ENCODE data around the gene CLTB. TPM values are rescaled to one million over a fixed set of nuclear protein-coding genes. Genes with fewer than 3 reads are reported as not detected.

CLTB gene
- total and polyA plus RNA-seq, 4 donors, result 86.7 to 160 (median 134) TPM

- Histone ChIP-seq H3K27ac (ENCODE audit: low read depth in 1 of 2, low read length in 2 of 2) (no peak overlapping the region), H3K4me3 (ENCODE audit: low read length in 2 of 2) (no peak overlapping the region), H3K36me3 (ENCODE audit: control insufficient read depth in 1 of 2, insufficient read depth in 2 of 2, low read length in 1 of 2) (no peaks in the 10 kb centered on the region), H3K9me3 (ENCODE audit: control insufficient read depth, low read length) (no peaks in the 10 kb centered on the region), H3K27me3 (ENCODE audit: control insufficient read depth in 1 of 2, insufficient read depth in 2 of 2, low read length in 1 of 2) (no peaks in the 10 kb centered on the region), H3K4me1 (ENCODE audit: control insufficient read depth in 1 of 2, insufficient read depth in 2 of 2, low read length in 2 of 2) (no peaks in the 10 kb centered on the region)
- WGBS, 2 donors, result 92 to 93% methylated on average over 13 of the region's 13 CpGs
- ATAC-seq (ENCODE audit: low FRiP score) (peak; percentile 24), DNase-seq (no peak)
- intact Hi-C loops (cut with DNase I), result no loop called here
These were observed 44.5 kb downstream of the CLTB start for GRCh38 chr5:176371621-176372539.

- intact Hi-C loops (cut with DNase I), result loop anchor here in 1 of 2 donors (5.0 kb wide), 1 partner anchor 167 kb away; the partner anchor contains the start of gene RNF44
- H3K4me1 ChIP-seq (ENCODE audit: control insufficient read depth in 1 of 2, insufficient read depth in 2 of 2, low read length in 2 of 2), result no peaks in the 10 kb centered on the region
- H3K27ac ChIP-seq (ENCODE audit: low read depth in 1 of 2, low read length in 2 of 2), result no peak overlapping the region
- WGBS, 2 donors, result 87 to 89% methylated on average over 8 of the region's 8 CpGs
- no peaks in the 10 kb centered on the region for H3K36me3 ChIP-seq (ENCODE audit: control insufficient read depth in 1 of 2, insufficient read depth in 2 of 2, low read length in 1 of 2)
- DNase-seq (no peak), ATAC-seq (ENCODE audit: low FRiP score) (no peak)
- no peaks in the 10 kb centered on the region for H3K27me3 ChIP-seq (ENCODE audit: control insufficient read depth in 1 of 2, insufficient read depth in 2 of 2, low read length in 1 of 2)
- H3K9me3 ChIP-seq (ENCODE audit: control insufficient read depth, low read length), result no peaks in the 10 kb centered on the region
- H3K4me3 ChIP-seq (ENCODE audit: low read length in 2 of 2), result no peak overlapping the region
These were observed 46.2 kb downstream of the CLTB start for GRCh38 chr5:176369934-176370711.

- Histone ChIP-seq H3K27ac (ENCODE audit: low read depth in 1 of 2, low read length in 2 of 2) (no peak overlapping the region), H3K9me3 (ENCODE audit: control insufficient read depth, low read length) (no peaks in the 10 kb centered on the region), H3K4me3 (ENCODE audit: low read length in 2 of 2) (no peak overlapping the region), H3K4me1 (ENCODE audit: control insufficient read depth in 1 of 2, insufficient read depth in 2 of 2, low read length in 2 of 2) (no peaks in the 10 kb centered on the region), H3K27me3 (ENCODE audit: control insufficient read depth in 1 of 2, insufficient read depth in 2 of 2, low read length in 1 of 2) (no peaks in the 10 kb centered on the region), H3K36me3 (ENCODE audit: control insufficient read depth in 1 of 2, insufficient read depth in 2 of 2, low read length in 1 of 2) (no peaks in the 10 kb centered on the region)
- intact Hi-C loops (cut with DNase I), result loop anchor here in 1 of 2 donors (5.0 kb wide), 1 partner anchor 169 kb away; the partner anchor contains the start of gene RNF44
- 93 to 95% methylated on average over 12 to 13 of the region's 13 CpGs for WGBS, 2 donors
- ATAC-seq (ENCODE audit: low FRiP score), result no peak
- no peak for DNase-seq
These were observed 47.6 kb downstream of the CLTB start for GRCh38 chr5:176368726-176369125.

- DNase-seq (no peak), ATAC-seq (ENCODE audit: low FRiP score) (no peak)
- Histone ChIP-seq H3K27ac (ENCODE audit: low read depth in 1 of 2, low read length in 2 of 2) (no peak overlapping the region), H3K36me3 (ENCODE audit: control insufficient read depth in 1 of 2, insufficient read depth in 2 of 2, low read length in 1 of 2) (no peaks in the 10 kb centered on the region), H3K27me3 (ENCODE audit: control insufficient read depth in 1 of 2, insufficient read depth in 2 of 2, low read length in 1 of 2) (no peaks in the 10 kb centered on the region), H3K9me3 (ENCODE audit: control insufficient read depth, low read length) (no peaks in the 10 kb centered on the region), H3K4me3 (ENCODE audit: low read length in 2 of 2) (peak overlapping the region; percentile 46 to 65), H3K4me1 (ENCODE audit: control insufficient read depth in 1 of 2, insufficient read depth in 2 of 2, low read length in 2 of 2) (no peaks in the 10 kb centered on the region)
- WGBS, 2 donors, result 37% methylated on average over 34 to 38 of the region's 38 CpGs
- intact Hi-C loops (cut with DNase I), result loop anchor here in 1 of 2 donors (5.0 kb wide), 1 partner anchor 171 kb away; the partner anchor contains the start of gene RNF44
These were observed 50.0 kb downstream of the CLTB start for GRCh38 chr5:176366232-176366894.

GRCh38 chr5:176365351-176366231 lies 50.7 kb downstream of the CLTB start, which contains the start of gene ARL10:
Gene ARL10, plus strand, starts transcription at chr5:176365487. Its CDS starts 77 bp downstream, at chr5:176365564.
- Histone ChIP-seq H3K27me3 (ENCODE audit: control insufficient read depth in 1 of 2, insufficient read depth in 2 of 2, low read length in 1 of 2) (no peaks in the 10 kb centered on the region), H3K36me3 (ENCODE audit: control insufficient read depth in 1 of 2, insufficient read depth in 2 of 2, low read length in 1 of 2) (no peaks in the 10 kb centered on the region), H3K4me3 (ENCODE audit: low read length in 2 of 2) (peak within 1 kb of the TSS; percentile 46 to 65), H3K27ac (ENCODE audit: low read depth in 1 of 2, low read length in 2 of 2) (peak within 1 kb of the TSS in 1 of 2 donors; percentile 28), H3K9me3 (ENCODE audit: control insufficient read depth, low read length) (no peaks in the 10 kb centered on the region), H3K4me1 (ENCODE audit: control insufficient read depth in 1 of 2, insufficient read depth in 2 of 2, low read length in 2 of 2) (no peaks in the 10 kb centered on the region)
- ATAC-seq (ENCODE audit: low FRiP score) (peak; percentile 49), DNase-seq (peak; percentile 75 to 86)
- intact Hi-C loops (cut with DNase I), result loop anchor here in 1 of 2 donors (2.0 to 5.0 kb wide), 2 partner anchors 23 to 172 kb away; partner anchors contain the start of genes HIGD2A, NOP16 and RNF44
- WGBS, 2 donors, result 0 to 1% methylated on average over 67 to 108 of the region's 108 CpGs

GRCh38 chr5:176364765-176365350 lies 51.5 kb downstream of the CLTB start:
- Histone ChIP-seq H3K9me3 (ENCODE audit: control insufficient read depth, low read length) (no peaks in the 10 kb centered on the region), H3K4me3 (ENCODE audit: low read length in 2 of 2) (peak overlapping the region; percentile 46 to 65), H3K27me3 (ENCODE audit: control insufficient read depth in 1 of 2, insufficient read depth in 2 of 2, low read length in 1 of 2) (no peaks in the 10 kb centered on the region), H3K36me3 (ENCODE audit: control insufficient read depth in 1 of 2, insufficient read depth in 2 of 2, low read length in 1 of 2) (no peaks in the 10 kb centered on the region), H3K27ac (ENCODE audit: low read depth in 1 of 2, low read length in 2 of 2) (peak overlapping the region in 1 of 2 donors; percentile 28), H3K4me1 (ENCODE audit: control insufficient read depth in 1 of 2, insufficient read depth in 2 of 2, low read length in 2 of 2) (no peaks in the 10 kb centered on the region)
- WGBS, 2 donors, result 24 to 26% methylated on average over 27 to 28 of the region's 28 CpGs
- intact Hi-C loops (cut with DNase I), result loop anchor here in 1 of 2 donors (2.0 to 5.0 kb wide), 2 partner anchors 24 to 172 kb away; partner anchors contain the start of genes HIGD2A, NOP16 and RNF44
- DNase-seq (no peak), ATAC-seq (ENCODE audit: low FRiP score) (no peak)

- ATAC-seq (ENCODE audit: low FRiP score), result no peak
These were observed 54.2 kb downstream of the CLTB start for GRCh38 chr5:176362233-176362490.

More at GRCh38 chr5:176362233-176362490, 54.2 kb downstream of the CLTB start:
- intact Hi-C loops (cut with DNase I), result no loop called here
- no peak for DNase-seq
- peak overlapping the region in 1 of 2 donors; percentile 75 for H3K4me3 ChIP-seq (ENCODE audit: low read length in 2 of 2)
- WGBS, 2 donors, result 74 to 75% methylated on average over 8 of the region's 8 CpGs
- H3K9me3 ChIP-seq (ENCODE audit: control insufficient read depth, low read length), result no peaks in the 10 kb centered on the region
- no peaks in the 10 kb centered on the region for H3K36me3 ChIP-seq (ENCODE audit: control insufficient read depth in 1 of 2, insufficient read depth in 2 of 2, low read length in 1 of 2)
- peaks cover 0 to 5% of the 10 kb centered on the region in 2 donors for H3K4me1 ChIP-seq (ENCODE audit: control insufficient read depth in 1 of 2, insufficient read depth in 2 of 2, low read length in 2 of 2)
- no peak overlapping the region for H3K27ac ChIP-seq (ENCODE audit: low read depth in 1 of 2, low read length in 2 of 2)
- H3K27me3 ChIP-seq (ENCODE audit: control insufficient read depth in 1 of 2, insufficient read depth in 2 of 2, low read length in 1 of 2), result no peaks in the 10 kb centered on the region

All from aorta (tissue), 5 donors.